Testis (tissue), 3 donors: Measurements from ENCODE around the gene ZNF445. TPM values are rescaled to one million over a fixed set of nuclear protein-coding genes. Genes with fewer than 3 reads are reported as not detected.
A peak's percentile ranks its signal among the peaks of the same experiment; 100 is the strongest.
"Not testable (repeated sequence)": the region's sequence is repeated elsewhere in the genome, so short reads cannot be mapped to it uniquely, and the experiment has no call there.

Source experiments
- DNase-seq: peaks from one replicate; pipeline ENCODE4 v3.0.0-alpha.2; 2019
- H3K27ac ChIP-seq, 2 donors: fragments of 200-600 bp; sonication (generic); one replicate each; pipeline ENCODE4 v1.5.1; 2019
- H3K27me3 ChIP-seq: fragments of 200-600 bp; sonication (generic); one replicate; pipeline ENCODE4 v1.5.1; 2019
- H3K36me3 ChIP-seq: fragments of 200-600 bp; sonication (generic); one replicate; pipeline ENCODE4 v1.5.1; 2017; ENCODE audit warnings: low read depth; ENCODE audit errors: missing control alignments
- H3K4me1 ChIP-seq: fragments of 200-600 bp; sonication (generic); one replicate; pipeline ENCODE4 v1.5.1; 2019
- H3K4me3 ChIP-seq, 2 donors: fragments of 200-600 bp; sonication (generic); one replicate each; pipeline ENCODE4 v1.5.1; 2017 to 2019
- H3K9me3 ChIP-seq: fragments of 200-600 bp; sonication (generic); one replicate; pipeline ENCODE4 v1.5.1; 2017
- CTCF ChIP-seq, 3 experiments: fragments of 450-650 bp in 2 of 3; fragments of 200-600 bp in 1 of 3; sonication (generic) in 1 of 3; IDR thresholded peaks; one replicate each; pipeline ENCODE4 v1.5.1; 2016 to 2019; ENCODE audit warnings: antibody characterized with exemption in 3 of 3, mild to moderate bottlenecking in 2 of 3, moderate library complexity in 1 of 3
- POLR2A ChIP-seq: fragments of 450-650 bp; IDR thresholded peaks from one replicate; pipeline ENCODE4 v1.6.1; 2017; ENCODE audit warnings: antibody characterized with exemption, mild to moderate bottlenecking, moderate library complexity
- WGBS, 2 donors: methylation state at CpG; one replicate each; pipeline ENCODE4 v1.1.5; 2018; 5-methylcytosine and 5-hydroxymethylcytosine counted together
- intact Hi-C: fragments of 100-400 bp; cut with DNase I; formaldehyde crosslinking; loops from one replicate; pipeline ENCODE4 v1.15.1; 2023; ENCODE audit warnings: low total_unique reads
- polyA plus RNA-seq: library from polyadenylated mRNA; stranded (reverse); fragments of 350-450 nt; fragmentation: Illumina TruSeq; extraction: RNeasy Lipid Tissue Mini Kit (QIAGEN cat#74804); gene quantifications from one replicate; pipeline ENCODE4 v1.2.3, GENCODE V29; 2014; ENCODE audit warnings: low read depth, low replicate concordance; ENCODE audit not compliant: insufficient read depth
- total RNA-seq, 2 donors: library from RNA; depleted of rRNA; stranded (reverse); fragments of >200 nt; gene quantifications; one replicate each; pipeline ENCODE4 v1.2.3, GENCODE V29; 2016

ZNF445 gene
- total and polyA plus RNA-seq, 3 donors from 2014 or later = 8.5 to 15.8 (median 15.0) TPM

GRCh38 chr3:44509393-44509921 lies 32.0 kb upstream of the ZNF445 start:
- intact Hi-C loops = no loop called here
- Histone ChIP-seq H3K36me3 (no peaks in the 10 kb centered on the region), H3K9me3 (no peaks in the 10 kb centered on the region), H3K27me3 (no peaks in the 10 kb centered on the region), H3K4me1 (no peaks in the 10 kb centered on the region), H3K27ac (peak overlapping the region; percentile 71 to 92), H3K4me3 (peak overlapping the region; percentile 82 to 83)
- TF ChIP-seq CTCF (IDR thresholded peaks at IDR 0.05) (no peak), POLR2A (no peak)
- DNase-seq = peak; percentile 51
- 8 to 15% methylated on average over 2 of the region's 2 CpGs for WGBS, 2 donors

- no peak overlapping the region for H3K4me3 ChIP-seq
- H3K27ac ChIP-seq = no peak overlapping the region
- 90 to 94% methylated on average over 5 of the region's 5 CpGs for WGBS, 2 donors
- intact Hi-C loops = no loop called here
- no peaks in the 10 kb centered on the region for H3K9me3 ChIP-seq
- no peaks in the 10 kb centered on the region for H3K27me3 ChIP-seq
- H3K4me1 ChIP-seq = no peaks in the 10 kb centered on the region
- TF ChIP-seq POLR2A (no peak), CTCF (IDR thresholded peaks at IDR 0.05) (no peak)
- H3K36me3 ChIP-seq = no peaks in the 10 kb centered on the region
- DNase-seq = no peak
Measured at GRCh38 chr3:44506961-44507360, 29.5 kb upstream of the ZNF445 start.

- 92 to 93% methylated on average over 3 of the region's 3 CpGs for WGBS, 2 donors
- no peak for DNase-seq
Measured at GRCh38 chr3:44506556-44506955, 29.1 kb upstream of the ZNF445 start.

GRCh38 chr3:44504566-44504965 lies 27.1 kb upstream of the ZNF445 start:
- intact Hi-C loops = no loop called here
- Histone ChIP-seq H3K4me3 (no peak overlapping the region), H3K4me1 (no peaks in the 10 kb centered on the region), H3K9me3 (no peaks in the 10 kb centered on the region), H3K36me3 (no peaks in the 10 kb centered on the region), H3K27me3 (no peaks in the 10 kb centered on the region), H3K27ac (no peak overlapping the region)
- DNase-seq = no peak
- 90 to 98% methylated on average over 1 of the region's 1 CpG for WGBS, 2 donors
- no peak for TF ChIP-seq CTCF (IDR thresholded peaks at IDR 0.05)
- TF ChIP-seq POLR2A = no peak

More at GRCh38 chr3:44506556-44506955, 29.1 kb upstream of the ZNF445 start:
- no peaks in the 10 kb centered on the region for H3K27me3 ChIP-seq
- no peaks in the 10 kb centered on the region for H3K9me3 ChIP-seq
- no peak overlapping the region for H3K4me3 ChIP-seq
- TF ChIP-seq CTCF (IDR thresholded peaks at IDR 0.05) (no peak), POLR2A (no peak)
- no peaks in the 10 kb centered on the region for H3K4me1 ChIP-seq
- H3K36me3 ChIP-seq = no peaks in the 10 kb centered on the region
- intact Hi-C loops = no loop called here
- no peak overlapping the region for H3K27ac ChIP-seq

- H3K27ac ChIP-seq, H3K9me3 ChIP-seq, H3K36me3 ChIP-seq, H3K4me3 ChIP-seq, DNase-seq, H3K27me3 ChIP-seq, H3K4me1 ChIP-seq, intact Hi-C loops: not testable (repeated sequence)
- WGBS, 2 donors = 95 to 97% methylated on average over 2 of the region's 2 CpGs
Measured at GRCh38 chr3:44503178-44503577, 25.7 kb upstream of the ZNF445 start.
